Keratinocyte (primary cell): Measurements from ENCODE around the gene CTH. TPM values are rescaled to one million over a fixed set of nuclear protein-coding genes. Genes with fewer than 3 reads are reported as not detected.

ENCODE experiments used
- DNase-seq: peaks from one replicate; pipeline ENCODE4 v3.0.0-alpha.2; 2011; ENCODE audit warnings: low read depth, missing footprints, low spot score
- FAIRE-seq: peaks from 2 replicates; lab custom pipeline; 2011; peaks lifted over from hg19 to GRCh38; lab: Jason Lieb, UNC
- H2AFZ ChIP-seq: 2 replicates; pipeline ENCODE4 v1.6.0; 2012; ENCODE audit warnings: low read length, control low read depth, inconsistent platforms; ENCODE audit not compliant: control insufficient read depth
- H3K27ac ChIP-seq: 2 replicates; pipeline ENCODE4 v1.5.1; 2011; ENCODE audit warnings: low read length; ENCODE audit not compliant: control insufficient read depth, insufficient read depth
- H3K27me3 ChIP-seq: 3 replicates; pipeline ENCODE4 v1.6.0; 2011; ENCODE audit warnings: low read length; ENCODE audit not compliant: control insufficient read depth, insufficient read depth; ENCODE audit errors: extremely low read depth
- H3K36me3 ChIP-seq, 2 experiments: 2 replicates in 1 of 2; 3 replicates in 1 of 2; pipeline ENCODE4 v1.5.1; 2011; ENCODE audit warnings: low read length in 2 of 2, mild to moderate bottlenecking in 1 of 2; ENCODE audit not compliant: control insufficient read depth in 2 of 2, insufficient read depth in 2 of 2; ENCODE audit errors: extremely low read depth in 1 of 2
- H3K4me1 ChIP-seq: 3 replicates; pipeline ENCODE4 v1.5.1; 2011; ENCODE audit warnings: low read length; ENCODE audit not compliant: control insufficient read depth, insufficient read depth; ENCODE audit errors: extremely low read depth
- H3K4me2 ChIP-seq: 3 replicates; pipeline ENCODE4 v1.6.0; 2011; ENCODE audit warnings: low read depth, low read length; ENCODE audit not compliant: control insufficient read depth, insufficient read depth; ENCODE audit errors: extremely low read depth
- H3K4me3 ChIP-seq, 3 experiments: fragments of 200-600 bp in 1 of 3; sonication (generic) in 1 of 3; 2 replicates in 2 of 3; 3 replicates in 1 of 3; pipeline ENCODE4 v1.5.1; 2011 to 2016; ENCODE audit warnings: low read length in 3 of 3, mild to moderate bottlenecking in 3 of 3, control low read depth in 2 of 3, inconsistent platforms in 1 of 3, low read depth in 1 of 3, mixed read lengths in 1 of 3, mixed run types in 1 of 3, moderate library complexity in 1 of 3; ENCODE audit not compliant: control insufficient read depth in 2 of 3, insufficient read depth in 2 of 3; ENCODE audit errors: extremely low read depth in 1 of 3
- H3K79me2 ChIP-seq: 2 replicates; pipeline ENCODE4 v1.6.0; 2012; ENCODE audit warnings: low read length; ENCODE audit not compliant: control insufficient read depth, insufficient read depth
- H3K9ac ChIP-seq: 3 replicates; pipeline ENCODE4 v1.6.0; 2011; ENCODE audit warnings: low read length; ENCODE audit not compliant: control insufficient read depth, insufficient read depth; ENCODE audit errors: extremely low read depth
- H3K9me1 ChIP-seq: 3 replicates; pipeline ENCODE4 v1.6.0; 2011; ENCODE audit warnings: low read length; ENCODE audit not compliant: control insufficient read depth, insufficient read depth; ENCODE audit errors: extremely low read depth
- H3K9me3 ChIP-seq: 2 replicates; pipeline ENCODE4 v1.5.1; 2012; ENCODE audit warnings: low read depth, low read length; ENCODE audit not compliant: control insufficient read depth
- H4K20me1 ChIP-seq: 3 replicates; pipeline ENCODE4 v1.6.0; 2011; ENCODE audit warnings: low read length; ENCODE audit not compliant: control insufficient read depth, insufficient read depth; ENCODE audit errors: extremely low read depth
- CTCF ChIP-seq, 3 experiments: IDR thresholded peaks in 1 of 3; conservative IDR thresholded peaks in 1 of 3; optimal IDR thresholded peaks in 1 of 3; 2 replicates in 2 of 3; 3 replicates in 1 of 3; pipeline versions ENCODE3 to v1.5.1; 2011; ENCODE audit warnings: low read length in 3 of 3, mild to moderate bottlenecking in 3 of 3, moderate library complexity in 2 of 3, control low read depth in 1 of 3, inconsistent platforms in 1 of 3; ENCODE audit not compliant: insufficient read depth in 2 of 3; ENCODE audit errors: extremely low read depth in 1 of 3
- EZH2 ChIP-seq: IDR thresholded peaks from one replicate; pipeline ENCODE4 v1.6.1; 2012; ENCODE audit warnings: inconsistent platforms, mild to moderate bottlenecking, low read length, moderate library complexity
- dilution Hi-C: fragments of 300-500 bp; cut with MboI; formaldehyde crosslinking; loops from one replicate; pipeline ENCODE4 v1.7.0; 2020; ENCODE audit warnings: low sequenced_read_pairs; ENCODE audit not compliant: extremely low pct_ligation_motif_present
- polyA plus RNA-seq, 5 experiments: library from polyadenylated mRNA; depleted of rRNA in 3 of 5; stranded (reverse) in 3 of 5; stranded (forward) in 1 of 5; unstranded in 1 of 5; fragments of >200 nt; gene quantifications; 1 replicate in 1 of 5; 2 replicates in 3 of 5; 3 replicates in 1 of 5; pipeline versions ENCODE4 v1.2.1 to v1.2.3, GENCODE V29; 2011 to 2012; ENCODE audit warnings: missing spikeins in 2 of 5, low read depth in 1 of 5, low replicate concordance in 1 of 5

CTH gene
- polyA plus RNA-seq, 1 donor (not counting 4 experiments of a cell fraction or from before 2014, with no cell fraction given) = 5.0 TPM

GRCh38 chr1:70438529-70438928 is 27.5 kb downstream of the CTH start:
- TF ChIP-seq EZH2 (no peak), CTCF (optimal IDR thresholded peaks at IDR 0.05 in 1 of 3, IDR thresholded peaks at IDR 0.05 in 1 of 3, conservative IDR thresholded peaks at IDR 0.05 in 1 of 3; ENCODE audit: extremely low read depth in 1 of 3, insufficient read depth in 2 of 3, low read length in 3 of 3) (no peak)
- dilution Hi-C loops = no loop called here
- no peak for FAIRE-seq

GRCh38 chr1:70440642-70441391 is 29.7 kb downstream of the CTH start:
- Histone ChIP-seq H2AFZ (no peak overlapping the region), H3K36me3 (peaks cover 0 to 1% of the 10 kb centered on the region in 2 experiments), H3K9ac (no peak overlapping the region), H3K9me1 (no peaks in the 10 kb centered on the region), H3K9me3 (no peaks in the 10 kb centered on the region), H3K4me2 (no peak overlapping the region), H3K27me3 (no peaks in the 10 kb centered on the region), H3K79me2 (no peaks in the 10 kb centered on the region), H3K27ac (no peak overlapping the region), H3K4me1 (no peaks in the 10 kb centered on the region), H3K4me3 (no peak overlapping the region), H4K20me1 (no peaks in the 10 kb centered on the region)
- FAIRE-seq (no peak), DNase-seq (no peak)
- dilution Hi-C loops = no loop called here
- TF ChIP-seq EZH2 (no peak), CTCF (optimal IDR thresholded peaks at IDR 0.05 in 1 of 3, IDR thresholded peaks at IDR 0.05 in 1 of 3, conservative IDR thresholded peaks at IDR 0.05 in 1 of 3; ENCODE audit: extremely low read depth in 1 of 3, insufficient read depth in 2 of 3, low read length in 3 of 3) (no peak)

More at GRCh38 chr1:70438529-70438928, 27.5 kb downstream of the CTH start:
- no peak overlapping the region for H3K9ac ChIP-seq
- no peaks in the 10 kb centered on the region for H4K20me1 ChIP-seq
- H3K9me1 ChIP-seq = no peaks in the 10 kb centered on the region
- no peak overlapping the region for H3K27ac ChIP-seq
- H3K4me1 ChIP-seq = no peaks in the 10 kb centered on the region
- DNase-seq = no peak
- no peak overlapping the region for H3K4me3 ChIP-seq
- no peak overlapping the region for H2AFZ ChIP-seq
- H3K4me2 ChIP-seq = no peak overlapping the region
- H3K27me3 ChIP-seq = no peaks in the 10 kb centered on the region
- no peaks in the 10 kb centered on the region for H3K9me3 ChIP-seq
- H3K36me3 ChIP-seq = peaks cover 4 to 7% of the 10 kb centered on the region in 2 experiments
- no peaks in the 10 kb centered on the region for H3K79me2 ChIP-seq
